Measurements from ENCODE around the gene PLEKHS1. TPM values are rescaled to one million over a fixed set of nuclear protein-coding genes. Genes with fewer than 3 reads are reported as not detected.
"Not testable (repeated sequence)": the region's sequence is repeated elsewhere in the genome, so short reads cannot be mapped to it uniquely, and the experiment has no call there.

Gene PLEKHS1
- total and polyA plus RNA-seq, 7 experiments from 2014 or later, result 0.07 TPM; not detected in 6

DNA sequence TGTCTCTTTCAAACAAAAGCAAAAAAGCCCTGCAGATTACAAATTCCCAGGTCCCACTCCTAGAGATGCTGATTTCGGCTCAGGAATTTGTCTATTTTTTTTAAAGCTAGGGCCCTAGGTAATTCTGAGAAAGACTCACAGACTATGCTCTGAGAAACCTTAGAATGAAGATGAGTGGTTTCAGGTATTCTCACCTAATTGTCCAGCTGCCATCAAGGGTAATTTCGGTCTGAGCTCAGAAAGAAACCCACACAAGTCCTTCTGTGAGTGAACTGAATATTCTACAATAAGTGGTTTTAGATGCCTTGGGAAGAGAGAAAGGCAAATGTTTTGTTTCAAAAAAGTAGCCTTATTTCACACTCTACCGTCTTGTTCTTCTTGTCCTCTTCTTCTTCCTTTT is 56.7 kb downstream of the PLEKHS1 start:
- no peaks in the 10 kb centered on the region for H3K4me1 Mint-ChIP-seq
- Histone ChIP-seq H3K36me3 (ENCODE audit: control insufficient read depth in 2 of 3, insufficient read depth in 3 of 3, low read length in 3 of 3) (no peaks in the 10 kb centered on the region), H3K4me3 (ENCODE audit: low read length) (no peak overlapping the region), H3K27ac (ENCODE audit: low read depth, low read length) (no peak overlapping the region), H3K4me1 (ENCODE audit: control insufficient read depth in 2 of 2, insufficient read depth in 2 of 2, low read length in 2 of 2) (no peaks in the 10 kb centered on the region), H3K9me3 (ENCODE audit: control insufficient read depth in 2 of 3, low read length in 3 of 3) (no peaks in the 10 kb centered on the region), H3K27me3 (ENCODE audit: control insufficient read depth in 2 of 2, insufficient read depth in 2 of 2, low read length in 2 of 2) (no peaks in the 10 kb centered on the region)
- intact Hi-C loops (cut with micrococcal nuclease), result no loop called here
- CTCF ChIA-PET, result interaction anchor here (0.8 kb wide), 1 partner anchor 9 kb away, joined by 3 read pairs; no protein-coding TSS in a partner anchor
- no peaks in the 10 kb centered on the region for H3K36me3 Mint-ChIP-seq
- peaks cover 17 to 61% (median 26%) of the 10 kb centered on the region in 5 donors for H3K27me3 Mint-ChIP-seq
- ATAC-seq, result no peak
- no peak for DNase-seq
- POLR2A ChIA-PET, result no interaction called here
- H3K9me3 Mint-ChIP-seq, result peaks cover 0 to 7% (median 0%) of the 10 kb centered on the region in 11 donors
- no peak overlapping the region for H3K4me3 Mint-ChIP-seq
- H3K27ac Mint-ChIP-seq, result no peak overlapping the region

DNA sequence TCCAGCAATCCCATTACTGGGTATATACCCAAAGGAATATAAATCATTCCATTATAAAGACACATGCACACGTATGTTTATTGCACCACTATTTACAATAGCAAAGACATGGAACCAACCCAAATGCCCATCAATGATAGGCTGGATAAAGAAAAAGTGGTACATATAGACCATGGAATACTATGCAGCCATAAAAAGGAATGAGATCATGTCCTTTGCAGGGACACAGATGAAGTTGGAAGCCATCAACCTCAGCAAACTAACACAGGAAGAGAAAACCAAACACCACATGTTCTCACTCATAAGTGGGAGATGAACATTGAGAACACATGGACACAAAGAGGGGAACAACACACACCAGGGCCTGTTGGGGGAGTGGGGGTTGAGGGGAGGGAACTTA is 63.2 kb downstream of the PLEKHS1 start:
- DNase-seq; ATAC-seq; H3K36me3 ChIP-seq (ENCODE audit: control insufficient read depth in 2 of 3, insufficient read depth in 3 of 3, low read length in 3 of 3); H3K4me1 Mint-ChIP-seq; H3K27ac ChIP-seq (ENCODE audit: low read depth, low read length); H3K36me3 Mint-ChIP-seq; H3K9me3 ChIP-seq (ENCODE audit: control insufficient read depth in 2 of 3, low read length in 3 of 3); H3K27ac Mint-ChIP-seq; H3K9me3 Mint-ChIP-seq; POLR2A ChIA-PET; H3K27me3 ChIP-seq (ENCODE audit: control insufficient read depth in 2 of 2, insufficient read depth in 2 of 2, low read length in 2 of 2); intact Hi-C loops (cut with micrococcal nuclease); H3K4me3 ChIP-seq (ENCODE audit: low read length); CTCF ChIA-PET; H3K4me3 Mint-ChIP-seq; H3K4me1 ChIP-seq (ENCODE audit: control insufficient read depth in 2 of 2, insufficient read depth in 2 of 2, low read length in 2 of 2): not testable (repeated sequence)
- peaks cover 0 to 41% (median 13%) of the 10 kb centered on the region in 5 donors for H3K27me3 Mint-ChIP-seq

DNA sequence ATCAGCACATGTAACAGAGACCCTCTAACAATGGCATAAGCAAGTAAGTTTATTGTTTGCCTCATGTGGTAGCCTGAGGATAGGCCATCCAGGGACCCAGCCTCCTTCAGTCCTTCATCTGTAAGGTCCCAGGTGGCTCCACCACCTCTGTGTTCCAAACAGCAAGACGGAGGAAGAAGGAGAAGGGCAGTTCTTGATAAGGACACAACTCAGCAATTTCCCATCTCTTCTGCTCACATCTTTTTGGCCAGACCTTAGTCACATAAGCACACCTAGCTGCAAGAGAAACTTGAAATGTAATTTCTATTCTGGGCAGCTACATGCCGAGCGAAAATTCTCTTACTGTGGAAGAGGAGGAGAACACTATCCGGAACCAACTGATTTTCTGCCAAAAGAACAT is 68.5 kb downstream of the PLEKHS1 start:
- Histone ChIP-seq H3K36me3 (ENCODE audit: control insufficient read depth in 2 of 3, insufficient read depth in 3 of 3, low read length in 3 of 3) (no peaks in the 10 kb centered on the region), H3K9me3 (ENCODE audit: control insufficient read depth in 2 of 3, low read length in 3 of 3) (no peaks in the 10 kb centered on the region), H3K27me3 (ENCODE audit: control insufficient read depth in 2 of 2, insufficient read depth in 2 of 2, low read length in 2 of 2) (peaks cover 0 to 4% of the 10 kb centered on the region in 2 donors), H3K4me1 (ENCODE audit: control insufficient read depth in 2 of 2, insufficient read depth in 2 of 2, low read length in 2 of 2) (no peaks in the 10 kb centered on the region), H3K4me3 (ENCODE audit: low read length) (no peak overlapping the region), H3K27ac (ENCODE audit: low read depth, low read length) (no peak overlapping the region)
- DNase-seq, result no peak
- no peak for ATAC-seq
- H3K27me3 Mint-ChIP-seq, result peaks cover 0 to 16% (median 4%) of the 10 kb centered on the region in 5 donors
- ChIA-PET CTCF (no interaction called here), POLR2A (no interaction called here)
- H3K27ac Mint-ChIP-seq, result no peak overlapping the region
- no peaks in the 10 kb centered on the region for H3K36me3 Mint-ChIP-seq
- no peak overlapping the region for H3K4me3 Mint-ChIP-seq
- intact Hi-C loops (cut with micrococcal nuclease), result no loop called here
- no peaks in the 10 kb centered on the region for H3K4me1 Mint-ChIP-seq
- no peaks in the 10 kb centered on the region for H3K9me3 Mint-ChIP-seq

DNA sequence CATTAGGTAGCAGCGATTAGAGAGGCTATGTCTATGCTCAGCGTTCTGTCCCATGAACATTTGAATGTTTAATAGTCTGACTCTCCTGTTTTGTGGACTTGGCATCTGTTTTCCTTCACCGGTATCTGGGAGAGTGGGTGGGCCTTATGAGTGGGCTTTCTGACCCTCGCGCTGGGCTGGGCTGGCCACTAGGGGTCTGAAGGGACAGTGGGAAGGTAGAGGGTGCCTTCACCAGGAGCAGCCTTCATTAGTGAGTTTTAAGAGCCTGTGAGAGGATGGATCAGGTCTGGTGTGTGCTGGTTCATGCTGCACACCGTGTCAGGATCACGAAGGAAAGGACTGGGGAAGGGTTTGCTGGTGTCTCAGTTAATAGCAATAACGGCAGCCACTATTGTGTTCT is 69.0 kb downstream of the PLEKHS1 start:
- Histone ChIP-seq H3K36me3 (ENCODE audit: control insufficient read depth in 2 of 3, insufficient read depth in 3 of 3, low read length in 3 of 3) (no peaks in the 10 kb centered on the region), H3K4me1 (ENCODE audit: control insufficient read depth in 2 of 2, insufficient read depth in 2 of 2, low read length in 2 of 2) (no peaks in the 10 kb centered on the region), H3K27ac (ENCODE audit: low read depth, low read length) (no peak overlapping the region), H3K4me3 (ENCODE audit: low read length) (no peak overlapping the region), H3K9me3 (ENCODE audit: control insufficient read depth in 2 of 3, low read length in 3 of 3) (no peaks in the 10 kb centered on the region), H3K27me3 (ENCODE audit: control insufficient read depth in 2 of 2, insufficient read depth in 2 of 2, low read length in 2 of 2) (peaks cover 0 to 4% of the 10 kb centered on the region in 2 donors)
- ChIA-PET CTCF (no interaction called here), POLR2A (no interaction called here)
- Mint-ChIP-seq H3K27ac (no peak overlapping the region), H3K27me3 (peaks cover 0 to 16% (median 4%) of the 10 kb centered on the region in 5 donors), H3K36me3 (no peaks in the 10 kb centered on the region), H3K9me3 (no peaks in the 10 kb centered on the region), H3K4me3 (no peak overlapping the region), H3K4me1 (no peaks in the 10 kb centered on the region)
- intact Hi-C loops (cut with micrococcal nuclease), result no loop called here
- DNase-seq, result no peak
- ATAC-seq, result no peak

DNA sequence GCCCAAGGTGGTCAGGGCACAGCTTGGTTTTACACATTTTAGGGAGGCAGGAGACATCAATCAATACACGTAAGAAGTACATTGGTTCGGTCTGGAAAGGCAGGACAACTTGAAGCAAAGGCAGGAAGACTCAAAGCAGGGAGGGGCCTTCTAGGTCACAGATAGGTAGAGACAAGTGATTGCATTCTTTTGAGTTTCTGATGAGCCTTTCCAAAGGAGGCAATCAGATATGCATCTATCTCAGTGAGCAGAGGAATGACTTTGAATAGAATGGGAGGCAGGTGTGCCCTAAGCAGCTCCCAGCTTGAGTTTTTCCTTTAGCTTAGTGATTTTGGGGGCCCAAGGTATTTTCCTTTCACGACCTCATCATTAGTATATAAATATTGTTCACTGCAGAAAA is 69.8 kb downstream of the PLEKHS1 start:
- H3K9me3 ChIP-seq (ENCODE audit: control insufficient read depth in 2 of 3, low read length in 3 of 3); H3K36me3 ChIP-seq (ENCODE audit: control insufficient read depth in 2 of 3, insufficient read depth in 3 of 3, low read length in 3 of 3); H3K36me3 Mint-ChIP-seq; H3K4me3 Mint-ChIP-seq; H3K27ac ChIP-seq (ENCODE audit: low read depth, low read length); intact Hi-C loops (cut with micrococcal nuclease); H3K27ac Mint-ChIP-seq; H3K4me1 Mint-ChIP-seq; H3K4me1 ChIP-seq (ENCODE audit: control insufficient read depth in 2 of 2, insufficient read depth in 2 of 2, low read length in 2 of 2); DNase-seq; H3K27me3 ChIP-seq (ENCODE audit: control insufficient read depth in 2 of 2, insufficient read depth in 2 of 2, low read length in 2 of 2); H3K9me3 Mint-ChIP-seq; H3K4me3 ChIP-seq (ENCODE audit: low read length); ATAC-seq; CTCF ChIA-PET; POLR2A ChIA-PET: not testable (repeated sequence)
- peaks cover 0 to 16% (median 4%) of the 10 kb centered on the region in 5 donors for H3K27me3 Mint-ChIP-seq

DNA sequence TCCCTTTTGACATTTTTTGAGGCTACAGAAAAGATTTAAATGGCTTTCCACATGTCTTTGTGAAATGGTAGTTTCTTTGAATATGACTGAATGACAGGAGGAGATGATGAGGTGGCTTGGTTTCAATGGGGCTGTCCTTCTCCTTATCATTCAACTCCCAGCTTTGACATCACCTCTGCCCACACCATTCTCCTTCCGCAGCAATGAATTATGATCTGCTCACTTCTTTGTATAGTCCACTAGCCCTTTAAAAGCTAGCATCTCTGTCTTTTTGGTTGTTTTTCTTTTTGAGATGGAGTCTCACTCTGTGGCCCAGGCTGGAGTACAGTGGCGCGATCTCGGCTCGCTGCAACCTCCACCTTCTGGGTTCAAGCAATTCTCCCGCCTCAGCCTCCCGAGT is 70.7 kb downstream of the PLEKHS1 start:
- intact Hi-C loops (cut with micrococcal nuclease), result no loop called here
- no peak for ATAC-seq

DNA sequence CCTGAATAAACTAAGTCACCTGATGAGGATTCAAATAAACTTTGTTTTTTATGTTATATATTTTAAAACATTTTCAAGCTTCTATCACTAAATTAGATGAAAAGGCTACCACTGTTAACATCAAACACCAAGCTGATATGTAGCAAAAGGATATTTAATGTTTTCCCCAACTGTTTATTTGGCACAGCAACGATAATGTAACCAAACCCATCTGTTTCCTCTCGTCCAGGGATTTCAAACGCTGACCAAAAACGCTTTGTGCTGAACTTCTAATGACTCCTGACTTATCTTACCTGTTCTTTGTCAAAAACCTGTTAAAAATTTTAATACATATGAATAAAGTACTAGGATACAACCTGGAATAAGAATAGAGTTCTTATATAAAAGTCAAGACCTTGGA is 71.9 kb downstream of the PLEKHS1 start:
- ChIA-PET POLR2A (no interaction called here), CTCF (no interaction called here)
- Histone ChIP-seq H3K27ac (ENCODE audit: low read depth, low read length) (no peak overlapping the region), H3K4me3 (ENCODE audit: low read length) (no peak overlapping the region), H3K9me3 (ENCODE audit: control insufficient read depth in 2 of 3, low read length in 3 of 3) (no peaks in the 10 kb centered on the region), H3K27me3 (ENCODE audit: control insufficient read depth in 2 of 2, insufficient read depth in 2 of 2, low read length in 2 of 2) (peaks cover 0 to 4% of the 10 kb centered on the region in 2 donors), H3K4me1 (ENCODE audit: control insufficient read depth in 2 of 2, insufficient read depth in 2 of 2, low read length in 2 of 2) (no peaks in the 10 kb centered on the region), H3K36me3 (ENCODE audit: control insufficient read depth in 2 of 3, insufficient read depth in 3 of 3, low read length in 3 of 3) (no peaks in the 10 kb centered on the region)
- Mint-ChIP-seq H3K27me3 (peaks cover 0 to 26% (median 4%) of the 10 kb centered on the region in 5 donors), H3K4me3 (no peak overlapping the region), H3K27ac (no peak overlapping the region), H3K36me3 (no peaks in the 10 kb centered on the region), H3K4me1 (no peaks in the 10 kb centered on the region), H3K9me3 (no peaks in the 10 kb centered on the region)
- ATAC-seq (no peak), DNase-seq (no peak)
- intact Hi-C loops (cut with micrococcal nuclease), result no loop called here

More for the DNA sequence above, 70.7 kb downstream of the PLEKHS1 start:
- no peaks in the 10 kb centered on the region for H3K4me1 Mint-ChIP-seq
- H3K9me3 Mint-ChIP-seq, result no peaks in the 10 kb centered on the region
- Histone ChIP-seq H3K9me3 (ENCODE audit: control insufficient read depth in 2 of 3, low read length in 3 of 3) (no peaks in the 10 kb centered on the region), H3K36me3 (ENCODE audit: control insufficient read depth in 2 of 3, insufficient read depth in 3 of 3, low read length in 3 of 3) (no peaks in the 10 kb centered on the region), H3K4me3 (ENCODE audit: low read length) (no peak overlapping the region), H3K27me3 (ENCODE audit: control insufficient read depth in 2 of 2, insufficient read depth in 2 of 2, low read length in 2 of 2) (peaks cover 0 to 4% of the 10 kb centered on the region in 2 donors), H3K27ac (ENCODE audit: low read depth, low read length) (no peak overlapping the region), H3K4me1 (ENCODE audit: control insufficient read depth in 2 of 2, insufficient read depth in 2 of 2, low read length in 2 of 2) (no peaks in the 10 kb centered on the region)
- POLR2A ChIA-PET, result no interaction called here
- H3K27me3 Mint-ChIP-seq, result peaks cover 0 to 18% (median 4%) of the 10 kb centered on the region in 5 donors
- no peak overlapping the region for H3K27ac Mint-ChIP-seq
- no peaks in the 10 kb centered on the region for H3K36me3 Mint-ChIP-seq
- CTCF ChIA-PET, result no interaction called here
- no peak overlapping the region for H3K4me3 Mint-ChIP-seq
- no peak for DNase-seq

Data from naive thymus-derived CD4-positive, alpha-beta T cell (primary cell).